ENCODE results near the gene INPP5F. TPM values are rescaled to one million over a fixed set of nuclear protein-coding genes. Genes with fewer than 3 reads are reported as not detected.
A peak's percentile ranks its signal among the peaks of the same experiment; 100 is the strongest.

INPP5F gene, protein sequence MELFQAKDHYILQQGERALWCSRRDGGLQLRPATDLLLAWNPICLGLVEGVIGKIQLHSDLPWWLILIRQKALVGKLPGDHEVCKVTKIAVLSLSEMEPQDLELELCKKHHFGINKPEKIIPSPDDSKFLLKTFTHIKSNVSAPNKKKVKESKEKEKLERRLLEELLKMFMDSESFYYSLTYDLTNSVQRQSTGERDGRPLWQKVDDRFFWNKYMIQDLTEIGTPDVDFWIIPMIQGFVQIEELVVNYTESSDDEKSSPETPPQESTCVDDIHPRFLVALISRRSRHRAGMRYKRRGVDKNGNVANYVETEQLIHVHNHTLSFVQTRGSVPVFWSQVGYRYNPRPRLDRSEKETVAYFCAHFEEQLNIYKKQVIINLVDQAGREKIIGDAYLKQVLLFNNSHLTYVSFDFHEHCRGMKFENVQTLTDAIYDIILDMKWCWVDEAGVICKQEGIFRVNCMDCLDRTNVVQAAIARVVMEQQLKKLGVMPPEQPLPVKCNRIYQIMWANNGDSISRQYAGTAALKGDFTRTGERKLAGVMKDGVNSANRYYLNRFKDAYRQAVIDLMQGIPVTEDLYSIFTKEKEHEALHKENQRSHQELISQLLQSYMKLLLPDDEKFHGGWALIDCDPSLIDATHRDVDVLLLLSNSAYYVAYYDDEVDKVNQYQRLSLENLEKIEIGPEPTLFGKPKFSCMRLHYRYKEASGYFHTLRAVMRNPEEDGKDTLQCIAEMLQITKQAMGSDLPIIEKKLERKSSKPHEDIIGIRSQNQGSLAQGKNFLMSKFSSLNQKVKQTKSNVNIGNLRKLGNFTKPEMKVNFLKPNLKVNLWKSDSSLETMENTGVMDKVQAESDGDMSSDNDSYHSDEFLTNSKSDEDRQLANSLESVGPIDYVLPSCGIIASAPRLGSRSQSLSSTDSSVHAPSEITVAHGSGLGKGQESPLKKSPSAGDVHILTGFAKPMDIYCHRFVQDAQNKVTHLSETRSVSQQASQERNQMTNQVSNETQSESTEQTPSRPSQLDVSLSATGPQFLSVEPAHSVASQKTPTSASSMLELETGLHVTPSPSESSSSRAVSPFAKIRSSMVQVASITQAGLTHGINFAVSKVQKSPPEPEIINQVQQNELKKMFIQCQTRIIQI
- 7.8 and 9.3 TPM in 2 replicates for polyA plus RNA-seq (2012; rRNA removed)
- 9.9 and 10.9 TPM in 2 replicates for polyA plus RNA-seq (2012; cell fraction: cytosol; rRNA removed)
- 9.6 and 15.1 TPM in 2 replicates for polyA plus RNA-seq (2012; cell fraction: nucleus; rRNA removed)

DNA sequence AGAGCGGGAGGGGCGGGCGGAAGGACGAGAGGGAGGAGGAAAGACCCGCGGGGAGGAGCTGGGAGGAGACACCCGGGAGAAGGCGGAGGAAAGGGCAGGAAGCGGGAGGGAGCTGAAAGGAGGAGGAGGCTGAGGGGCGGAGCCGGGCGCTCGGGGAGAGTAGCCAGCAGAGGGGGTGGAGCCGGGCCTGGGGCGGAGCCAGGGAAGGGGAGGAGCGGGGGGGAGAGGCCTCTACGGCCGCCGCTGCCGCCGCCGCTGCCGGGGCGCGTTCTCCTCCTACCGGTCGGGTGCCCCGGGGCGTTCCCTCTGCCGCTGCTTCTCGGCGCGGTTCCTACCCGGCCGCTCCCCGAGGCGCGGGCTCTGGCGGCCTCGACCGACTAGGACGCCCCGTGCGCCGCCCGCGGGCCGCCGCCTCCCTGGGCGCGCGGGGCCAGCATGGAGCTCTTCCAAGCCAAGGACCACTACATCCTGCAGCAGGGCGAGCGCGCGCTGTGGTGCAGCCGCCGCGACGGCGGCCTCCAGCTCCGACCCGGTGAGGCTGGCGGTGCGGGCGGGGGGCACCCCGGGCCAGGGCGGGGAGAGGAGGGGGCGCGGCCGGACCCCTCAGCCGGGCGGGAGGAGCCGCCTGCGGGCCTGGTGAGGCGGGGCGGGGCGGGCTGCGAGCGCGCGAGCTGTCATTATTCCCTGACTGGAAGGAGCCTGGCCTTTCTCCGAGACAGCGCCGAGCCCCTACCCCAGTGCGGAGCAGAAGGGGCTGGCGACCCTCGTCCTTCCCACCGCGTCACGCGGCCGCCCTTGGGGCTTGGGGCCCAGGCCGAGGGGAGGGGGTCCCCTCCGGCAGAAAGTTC lies at the start of gene INPP5F:
Gene INPP5F, plus strand, starts transcription at position 223 of the 848 bp plus-strand sequence. Its CDS starts 213 bp downstream, at position 436.
- H2AFZ ChIP-seq (ENCODE audit: low read depth): peak within 1 kb of the TSS; percentile 96
- peak; percentile 100 for DNase-seq
- peak within 1 kb of the TSS; percentile 84 for H3K9ac ChIP-seq
- H3K4me3 ChIP-seq (ENCODE audit: low read depth in 2 of 2, low read length in 1 of 2): peak within 1 kb of the TSS; percentile 78 to 87
- peak within 1 kb of the TSS; percentile 76 to 85 for H3K27ac ChIP-seq (ENCODE audit: low read depth in 2 of 2, low read length in 1 of 2)
- peaks cover 42% of the 10 kb centered on the region for H3K79me2 ChIP-seq (ENCODE audit: insufficient read depth)
- ChIA-PET CTCF (interaction anchor here (0.9 to 3.6 kb wide), 5 partner anchors 10 to 136 kb away, joined by 3 to 16 read pairs (median 4); no protein-coding TSS in a partner anchor), POLR2A (interaction anchor here (0.6 to 1.1 kb wide), 5 partner anchors 8 to 166 kb away, joined by 3 to 7 read pairs (median 3); partner anchors contain the start of genes MCMBP and SEC23IP)
- peaks cover 9 to 23% of the 10 kb centered on the region in 2 experiments; a peak in 3 of 4 replicates for H3K4me1 ChIP-seq (ENCODE audit: control insufficient read depth in 1 of 2, insufficient read depth in 2 of 2, low read depth in 1 of 2, low read length in 1 of 2)
- no peaks in the 10 kb centered on the region for H3K9me2 ChIP-seq
- H3K4me2 ChIP-seq: peak within 1 kb of the TSS; percentile 98
- H4K20me1 ChIP-seq (ENCODE audit: insufficient read depth): no peaks in the 10 kb centered on the region
- H3K36me3 ChIP-seq (replicated peaks in 1 of 2; ENCODE audit: control insufficient read depth in 1 of 2, insufficient read depth in 2 of 2, low read length in 1 of 2): peaks cover 0 to 3% of the 10 kb centered on the region in 2 experiments
- 2% methylated on average over 23 of the region's 95 CpGs for WGBS (ENCODE audit: low lambda C conversion rate)
- H3F3A ChIP-seq (replicated peaks; ENCODE audit: insufficient read depth): peaks cover 11% of the 10 kb centered on the region
- no peaks in the 10 kb centered on the region for H3K27me3 ChIP-seq (ENCODE audit: insufficient read depth)
- TF ChIP-seq REST (IDR thresholded peaks at IDR 0.05; ENCODE audit: low read depth, low read length) (0 out of 2 replicates have a peak, but pooled peaks have one; percentile 16), RXRA (IDR thresholded peaks at IDR 0.05; ENCODE audit: borderline replicate concordance, low read depth) (no peak), SIN3A (IDR thresholded peaks at IDR 0.05; ENCODE audit: borderline replicate concordance, low read depth, low read length) (0 out of 2 replicates have a peak, but pooled peaks have one; percentile 5), NRF1 (IDR thresholded peaks at IDR 0.05; ENCODE audit: low read depth, low read length) (no peak; the same call in 1 of the 2 replicates), MXI1 (IDR thresholded peaks at IDR 0.05; ENCODE audit: low read depth, low read length) (peak; percentile 14; the same call in 1 of the 2 replicates), ELF1 (IDR thresholded peaks at IDR 0.05) (no peak), GABPA (IDR thresholded peaks at IDR 0.05; ENCODE audit: low read depth) (peak; percentile 45; the same call in 1 of the 2 replicates), YY1 (IDR thresholded peaks at IDR 0.05; ENCODE audit: low read depth) (no peak), FOXM1 (IDR thresholded peaks at IDR 0.05; ENCODE audit: low read depth) (no peak)
- TF ChIP-seq, protein P1, sequence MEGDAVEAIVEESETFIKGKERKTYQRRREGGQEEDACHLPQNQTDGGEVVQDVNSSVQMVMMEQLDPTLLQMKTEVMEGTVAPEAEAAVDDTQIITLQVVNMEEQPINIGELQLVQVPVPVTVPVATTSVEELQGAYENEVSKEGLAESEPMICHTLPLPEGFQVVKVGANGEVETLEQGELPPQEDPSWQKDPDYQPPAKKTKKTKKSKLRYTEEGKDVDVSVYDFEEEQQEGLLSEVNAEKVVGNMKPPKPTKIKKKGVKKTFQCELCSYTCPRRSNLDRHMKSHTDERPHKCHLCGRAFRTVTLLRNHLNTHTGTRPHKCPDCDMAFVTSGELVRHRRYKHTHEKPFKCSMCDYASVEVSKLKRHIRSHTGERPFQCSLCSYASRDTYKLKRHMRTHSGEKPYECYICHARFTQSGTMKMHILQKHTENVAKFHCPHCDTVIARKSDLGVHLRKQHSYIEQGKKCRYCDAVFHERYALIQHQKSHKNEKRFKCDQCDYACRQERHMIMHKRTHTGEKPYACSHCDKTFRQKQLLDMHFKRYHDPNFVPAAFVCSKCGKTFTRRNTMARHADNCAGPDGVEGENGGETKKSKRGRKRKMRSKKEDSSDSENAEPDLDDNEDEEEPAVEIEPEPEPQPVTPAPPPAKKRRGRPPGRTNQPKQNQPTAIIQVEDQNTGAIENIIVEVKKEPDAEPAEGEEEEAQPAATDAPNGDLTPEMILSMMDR (IDR thresholded peaks at IDR 0.05): peak; percentile 31
- no peaks in the 10 kb centered on the region for H3K9me3 ChIP-seq

All from SK-N-SH (cell line).